ENCODE measurements around the gene TPCN2. TPM values are rescaled to one million over a fixed set of nuclear protein-coding genes. Genes with fewer than 3 reads are reported as not detected.

The TPCN2 gene
- total RNA-seq, 1 donor from 2014 or later = 6.8 TPM

- Histone ChIP-seq H3K27me3 (ENCODE audit: control insufficient read depth in 3 of 3, insufficient read depth in 3 of 3, low read length in 3 of 3) (no peaks in the 10 kb centered on the region), H3K9me3 (ENCODE audit: control insufficient read depth in 3 of 3, low read length in 3 of 3) (no peaks in the 10 kb centered on the region), H3K9ac (ENCODE audit: low read depth in 1 of 3, low read length in 3 of 3) (no peak overlapping the region), H3K4me3 (ENCODE audit: low read length in 3 of 3) (no peak overlapping the region), H3K36me3 (ENCODE audit: control insufficient read depth in 3 of 3, insufficient read depth in 3 of 3, low read length in 3 of 3) (peaks cover 0 to 3% (median 0%) of the 10 kb centered on the region in 3 donors), H3K4me1 (ENCODE audit: control insufficient read depth in 3 of 3, insufficient read depth in 3 of 3, low read length in 3 of 3) (peaks cover 13 to 17% (median 15%) of the 10 kb centered on the region in 3 donors), H3K27ac (ENCODE audit: low read depth, low read length) (no peak overlapping the region)
These were observed 64.5 kb downstream of the TPCN2 start for GRCh38 chr11:69113226-69113625.

- Histone ChIP-seq H3K4me3 (ENCODE audit: low read length in 3 of 3) (no peak overlapping the region), H3K36me3 (ENCODE audit: control insufficient read depth in 3 of 3, insufficient read depth in 3 of 3, low read length in 3 of 3) (peaks cover 0 to 3% (median 0%) of the 10 kb centered on the region in 3 donors), H3K9ac (ENCODE audit: low read depth in 1 of 3, low read length in 3 of 3) (no peak overlapping the region), H3K4me1 (ENCODE audit: control insufficient read depth in 3 of 3, insufficient read depth in 3 of 3, low read length in 3 of 3) (peaks cover 13 to 17% (median 15%) of the 10 kb centered on the region in 3 donors), H3K9me3 (ENCODE audit: control insufficient read depth in 3 of 3, low read length in 3 of 3) (no peaks in the 10 kb centered on the region), H3K27ac (ENCODE audit: low read depth, low read length) (no peak overlapping the region), H3K27me3 (ENCODE audit: control insufficient read depth in 3 of 3, insufficient read depth in 3 of 3, low read length in 3 of 3) (no peaks in the 10 kb centered on the region)
These were observed 65.1 kb downstream of the TPCN2 start for GRCh38 chr11:69113646-69114340.

- Histone ChIP-seq H3K9me3 (ENCODE audit: control insufficient read depth in 3 of 3, low read length in 3 of 3) (peaks cover 0 to 4% (median 0%) of the 10 kb centered on the region in 3 donors), H3K4me3 (ENCODE audit: low read length in 3 of 3) (no peak overlapping the region), H3K27me3 (ENCODE audit: control insufficient read depth in 3 of 3, insufficient read depth in 3 of 3, low read length in 3 of 3) (no peaks in the 10 kb centered on the region), H3K27ac (ENCODE audit: low read depth, low read length) (no peak overlapping the region), H3K4me1 (ENCODE audit: control insufficient read depth in 3 of 3, insufficient read depth in 3 of 3, low read length in 3 of 3) (peaks cover 13 to 17% (median 15%) of the 10 kb centered on the region in 3 donors), H3K36me3 (ENCODE audit: control insufficient read depth in 3 of 3, insufficient read depth in 3 of 3, low read length in 3 of 3) (no peaks in the 10 kb centered on the region), H3K9ac (ENCODE audit: low read depth in 1 of 3, low read length in 3 of 3) (no peak overlapping the region)
These were observed 65.6 kb downstream of the TPCN2 start for GRCh38 chr11:69114362-69114761.

GRCh38 chr11:69114811-69115523, 66.2 kb downstream of the TPCN2 start:
- no peaks in the 10 kb centered on the region for H3K27me3 ChIP-seq (ENCODE audit: control insufficient read depth in 3 of 3, insufficient read depth in 3 of 3, low read length in 3 of 3)
- H3K36me3 ChIP-seq (ENCODE audit: control insufficient read depth in 3 of 3, insufficient read depth in 3 of 3, low read length in 3 of 3) = no peaks in the 10 kb centered on the region
- no peak overlapping the region for H3K27ac ChIP-seq (ENCODE audit: low read depth, low read length)
- H3K9me3 ChIP-seq (ENCODE audit: control insufficient read depth in 3 of 3, low read length in 3 of 3) = peaks cover 0 to 4% (median 0%) of the 10 kb centered on the region in 3 donors
- H3K4me3 ChIP-seq (ENCODE audit: low read length in 3 of 3) = peak overlapping the region in 1 of 3 donors; percentile 65
- peaks cover 13 to 17% (median 15%) of the 10 kb centered on the region in 3 donors for H3K4me1 ChIP-seq (ENCODE audit: control insufficient read depth in 3 of 3, insufficient read depth in 3 of 3, low read length in 3 of 3)
- peak overlapping the region in 1 of 3 donors; percentile 70 for H3K9ac ChIP-seq (ENCODE audit: low read depth in 1 of 3, low read length in 3 of 3)

GRCh38 chr11:69115586-69116560, 67.1 kb downstream of the TPCN2 start:
- H3K4me1 ChIP-seq (ENCODE audit: control insufficient read depth in 3 of 3, insufficient read depth in 3 of 3, low read length in 3 of 3) = peaks cover 13 to 17% (median 15%) of the 10 kb centered on the region in 3 donors
- H3K36me3 ChIP-seq (ENCODE audit: control insufficient read depth in 3 of 3, insufficient read depth in 3 of 3, low read length in 3 of 3) = no peaks in the 10 kb centered on the region
- H3K9me3 ChIP-seq (ENCODE audit: control insufficient read depth in 3 of 3, low read length in 3 of 3) = peaks cover 0 to 4% (median 0%) of the 10 kb centered on the region in 3 donors
- H3K9ac ChIP-seq (ENCODE audit: low read depth in 1 of 3, low read length in 3 of 3) = peak overlapping the region; percentile 23 to 70 (median 43)
- peak overlapping the region; percentile 23 to 65 (median 56) for H3K4me3 ChIP-seq (ENCODE audit: low read length in 3 of 3)
- no peaks in the 10 kb centered on the region for H3K27me3 ChIP-seq (ENCODE audit: control insufficient read depth in 3 of 3, insufficient read depth in 3 of 3, low read length in 3 of 3)
- no peak overlapping the region for H3K27ac ChIP-seq (ENCODE audit: low read depth, low read length)

GRCh38 chr11:69116671-69117070, 67.9 kb downstream of the TPCN2 start:
- peaks cover 13 to 17% (median 15%) of the 10 kb centered on the region in 3 donors for H3K4me1 ChIP-seq (ENCODE audit: control insufficient read depth in 3 of 3, insufficient read depth in 3 of 3, low read length in 3 of 3)
- H3K4me3 ChIP-seq (ENCODE audit: low read length in 3 of 3) = no peak overlapping the region
- H3K27me3 ChIP-seq (ENCODE audit: control insufficient read depth in 3 of 3, insufficient read depth in 3 of 3, low read length in 3 of 3) = no peaks in the 10 kb centered on the region
- no peak overlapping the region for H3K9ac ChIP-seq (ENCODE audit: low read depth in 1 of 3, low read length in 3 of 3)
- peaks cover 0 to 4% (median 0%) of the 10 kb centered on the region in 3 donors for H3K9me3 ChIP-seq (ENCODE audit: control insufficient read depth in 3 of 3, low read length in 3 of 3)
- no peak overlapping the region for H3K27ac ChIP-seq (ENCODE audit: low read depth, low read length)
- H3K36me3 ChIP-seq (ENCODE audit: control insufficient read depth in 3 of 3, insufficient read depth in 3 of 3, low read length in 3 of 3) = no peaks in the 10 kb centered on the region

GRCh38 chr11:69119190-69119589, 70.5 kb downstream of the TPCN2 start:
- Histone ChIP-seq H3K9me3 (ENCODE audit: control insufficient read depth in 3 of 3, low read length in 3 of 3) (peaks cover 0 to 4% (median 0%) of the 10 kb centered on the region in 3 donors), H3K9ac (ENCODE audit: low read depth in 1 of 3, low read length in 3 of 3) (no peak overlapping the region), H3K36me3 (ENCODE audit: control insufficient read depth in 3 of 3, insufficient read depth in 3 of 3, low read length in 3 of 3) (no peaks in the 10 kb centered on the region), H3K27ac (ENCODE audit: low read depth, low read length) (no peak overlapping the region), H3K4me3 (ENCODE audit: low read length in 3 of 3) (no peak overlapping the region), H3K4me1 (ENCODE audit: control insufficient read depth in 3 of 3, insufficient read depth in 3 of 3, low read length in 3 of 3) (peaks cover 17 to 31% (median 22%) of the 10 kb centered on the region in 3 donors), H3K27me3 (ENCODE audit: control insufficient read depth in 3 of 3, insufficient read depth in 3 of 3, low read length in 3 of 3) (no peaks in the 10 kb centered on the region)

GRCh38 chr11:69120096-69120875, 71.6 kb downstream of the TPCN2 start:
- Histone ChIP-seq H3K9me3 (ENCODE audit: control insufficient read depth in 3 of 3, low read length in 3 of 3) (peaks cover 0 to 4% (median 0%) of the 10 kb centered on the region in 3 donors), H3K4me1 (ENCODE audit: control insufficient read depth in 3 of 3, insufficient read depth in 3 of 3, low read length in 3 of 3) (peaks cover 12 to 25% (median 18%) of the 10 kb centered on the region in 3 donors), H3K9ac (ENCODE audit: low read depth in 1 of 3, low read length in 3 of 3) (no peak overlapping the region), H3K4me3 (ENCODE audit: low read length in 3 of 3) (no peak overlapping the region), H3K36me3 (ENCODE audit: control insufficient read depth in 3 of 3, insufficient read depth in 3 of 3, low read length in 3 of 3) (no peaks in the 10 kb centered on the region), H3K27ac (ENCODE audit: low read depth, low read length) (no peak overlapping the region), H3K27me3 (ENCODE audit: control insufficient read depth in 3 of 3, insufficient read depth in 3 of 3, low read length in 3 of 3) (no peaks in the 10 kb centered on the region)

- H3K27me3 ChIP-seq (ENCODE audit: control insufficient read depth in 3 of 3, insufficient read depth in 3 of 3, low read length in 3 of 3) = peaks cover 0 to 3% (median 3%) of the 10 kb centered on the region in 3 donors
- no peak overlapping the region for H3K4me3 ChIP-seq (ENCODE audit: low read length in 3 of 3)
- peaks cover 7 to 19% (median 11%) of the 10 kb centered on the region in 3 donors for H3K4me1 ChIP-seq (ENCODE audit: control insufficient read depth in 3 of 3, insufficient read depth in 3 of 3, low read length in 3 of 3)
- no peak overlapping the region for H3K27ac ChIP-seq (ENCODE audit: low read depth, low read length)
- H3K36me3 ChIP-seq (ENCODE audit: control insufficient read depth in 3 of 3, insufficient read depth in 3 of 3, low read length in 3 of 3) = no peaks in the 10 kb centered on the region
- peaks cover 0 to 4% (median 0%) of the 10 kb centered on the region in 3 donors for H3K9me3 ChIP-seq (ENCODE audit: control insufficient read depth in 3 of 3, low read length in 3 of 3)
- H3K9ac ChIP-seq (ENCODE audit: low read depth in 1 of 3, low read length in 3 of 3) = no peak overlapping the region
These were observed 72.3 kb downstream of the TPCN2 start for GRCh38 chr11:69121021-69121420.

All from skeletal muscle tissue (tissue), 4 donors.